ENCODE data around the gene CEP70.

DNA sequence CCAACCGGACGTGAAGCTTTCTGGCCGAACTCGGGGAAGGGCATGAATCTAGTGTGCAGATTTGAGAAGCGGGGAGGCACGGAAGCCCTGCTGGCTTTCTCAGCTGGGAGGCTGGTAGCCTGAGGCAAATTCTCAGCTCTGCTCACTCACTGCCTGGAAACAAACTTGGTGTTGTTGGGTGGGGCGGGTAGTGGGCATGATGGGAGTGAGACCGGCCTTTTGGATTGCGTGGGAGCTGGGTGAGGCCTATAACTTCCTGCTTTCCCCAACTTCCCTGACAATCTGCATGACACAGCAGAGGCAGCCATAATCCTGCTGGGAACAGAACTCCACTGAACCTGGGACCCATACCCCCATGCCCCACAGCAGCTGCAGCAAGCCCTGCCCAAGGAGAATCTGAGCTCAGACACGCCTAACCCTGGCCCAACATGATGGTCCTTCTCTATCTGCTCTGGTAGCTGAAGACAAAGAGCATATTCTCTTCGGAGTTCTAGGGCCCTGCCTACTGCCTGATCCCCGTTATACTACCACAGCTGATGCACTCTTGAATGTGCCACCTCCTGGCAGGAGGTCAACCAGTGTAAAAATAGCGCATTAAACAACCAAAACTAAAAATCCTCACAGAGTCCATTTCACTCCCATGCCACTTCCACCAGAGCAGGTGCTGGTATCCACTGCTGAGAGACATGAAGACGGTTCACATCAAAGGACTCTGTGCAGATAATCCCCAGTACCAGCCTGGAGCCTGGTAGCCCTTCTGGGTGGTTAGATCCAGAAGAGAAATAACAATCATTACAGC, 44.7 kb downstream of the CEP70 start:
- TF ChIP-seq POLR2A (IDR thresholded peaks at IDR 0.05; ENCODE audit: low read depth, low read length) = no peak
- TF ChIP-seq SPI1 (IDR thresholded peaks at IDR 0.05; ENCODE audit: low read depth, low read length) = no peak
- TF ChIP-seq POLR2AphosphoS5 (IDR thresholded peaks at IDR 0.05; ENCODE audit: low read depth, low read length) = no peak
- TF ChIP-seq TAF1 (IDR thresholded peaks at IDR 0.05; ENCODE audit: low read depth, low read length) = no peak
- TF ChIP-seq POU2F2 (IDR thresholded peaks at IDR 0.05; ENCODE audit: low read depth, low read length) = no peak
- no peak for TF ChIP-seq PAX5 (IDR thresholded peaks at IDR 0.05; ENCODE audit: insufficient read depth, low read length, severe bottlenecking)
